Suppressor macrophage treated with lipopolysaccharide for 1 hour (primary cell): ENCODE data around the gene NUP188.

Source experiments
- DNase-seq, 3 donors: peaks; one replicate each; pipeline ENCODE4 v3.0.0-alpha.2; 2020 to 2022

NUP188 gene

GRCh38 chr9:128947527-128948301 lies at the start of gene NUP188, which contains the start of gene DOLK:
TSS of gene NUP188 (plus strand) at chr9:128947699. CDS start at chr9:128947720, 21 bp downstream.
TSS of gene DOLK (minus strand) at chr9:128947603. CDS start at chr9:128947303, 300 bp downstream.
- peak; percentile 98 to 100 (median 99) for DNase-seq

GRCh38 chr9:128898382-128898781 lies 49.1 kb upstream of the NUP188 start:
- DNase-seq, result no peak

GRCh38 chr9:128898845-128899565 lies 48.5 kb upstream of the NUP188 start:
- DNase-seq, result no peak

GRCh38 chr9:128899566-128900322 lies 47.8 kb upstream of the NUP188 start:
- peak in 1 of 3 donors; percentile 57 for DNase-seq

GRCh38 chr9:128901379-128901778 lies 46.1 kb upstream of the NUP188 start:
- DNase-seq, result no peak

GRCh38 chr9:128901822-128902221 lies 45.7 kb upstream of the NUP188 start:
- no peak for DNase-seq

GRCh38 chr9:128902351-128903078 lies 45.0 kb upstream of the NUP188 start:
- no peak for DNase-seq

- DNase-seq, result no peak
Observed at GRCh38 chr9:128903079-128903461, 44.4 kb upstream of the NUP188 start.

- peak in 1 of 3 donors; percentile 25 for DNase-seq
Observed at GRCh38 chr9:128903871-128904620, 43.5 kb upstream of the NUP188 start.

- no peak for DNase-seq
Observed at GRCh38 chr9:128905964-128906363, 41.5 kb upstream of the NUP188 start.

GRCh38 chr9:128906741-128907140 lies 40.8 kb upstream of the NUP188 start:
- DNase-seq, result no peak

- no peak for DNase-seq
Observed at GRCh38 chr9:128908372-128908771, 39.1 kb upstream of the NUP188 start.

- DNase-seq, result no peak
Observed at GRCh38 chr9:128909859-128910258, 37.6 kb upstream of the NUP188 start.

GRCh38 chr9:128910906-128911305 lies 36.6 kb upstream of the NUP188 start:
- no peak for DNase-seq

- peak in 1 of 3 donors; percentile 64 for DNase-seq
Observed at GRCh38 chr9:128911529-128912035, 35.9 kb upstream of the NUP188 start.

GRCh38 chr9:128912270-128912853 lies 35.1 kb upstream of the NUP188 start:
- peak; percentile 60 to 63 (median 62) for DNase-seq

- DNase-seq, result no peak
Observed at GRCh38 chr9:128913048-128913900, 34.2 kb upstream of the NUP188 start.

- DNase-seq, result peak in 2 of 3 donors; percentile 27 to 32
Observed at GRCh38 chr9:128913995-128914772, 33.3 kb upstream of the NUP188 start.

GRCh38 chr9:128916204-128916603 lies 31.3 kb upstream of the NUP188 start:
- DNase-seq, result no peak
